PC-3 (cell line): ENCODE measurements around the gene ANKRD13B. TPM values are rescaled to one million over a fixed set of nuclear protein-coding genes. Genes with fewer than 3 reads are reported as not detected.

Experiments
- ATAC-seq: fragments of 200-7000 bp; cut with Tn5 transposase; 2 replicates; pipeline ENCODE4 v1.9.1; 2020; ENCODE audit warnings: mild to moderate bottlenecking, moderate library complexity
- BruUV-seq: library from RNA; stranded (reverse); fragments of 400-500 nt; replicated peaks from 2 replicates; lab custom pipeline; 2021; lab: Mats Ljungman, UMichigan
- CTCF ChIA-PET: fragments of 300-600 bp; sonication (Branson Sonifier 250); formaldehyde crosslinking; loops from one replicate; lab custom pipeline; 2022; ENCODE audit warnings: antibody characterized with exemption; lab: Charles Lee
- POLR2A ChIA-PET: fragments of 300-600 bp; sonication (Branson Sonifier 250); formaldehyde crosslinking; loops from one replicate; lab custom pipeline; 2022; ENCODE audit warnings: antibody characterized with exemption; ENCODE audit not compliant: unreplicated experiment; lab: Charles Lee
- DNase-seq: peaks from one replicate; pipeline ENCODE4 v3.0.0-alpha.2; 2015
- H2AFZ ChIP-seq: fragments of 300-600 bp; sonication (generic); 2 replicates; pipeline ENCODE4 v1.6.0; 2016; ENCODE audit warnings: antibody characterized with exemption, low read length
- H3F3A ChIP-seq: fragments of 300-600 bp; sonication (generic); one replicate; pipeline ENCODE4 v1.6.0; 2017; ENCODE audit warnings: antibody characterized with exemption, low read length, control low read depth, mild to moderate bottlenecking; ENCODE audit not compliant: unreplicated experiment
- H3K27ac ChIP-seq: fragments of 300-600 bp; sonication (generic); 2 replicates; pipeline ENCODE4 v1.5.1; 2016; ENCODE audit warnings: mild to moderate bottlenecking, low read length
- H3K27me3 ChIP-seq: fragments of 300-600 bp; sonication (generic); 2 replicates; pipeline ENCODE4 v1.6.1; 2016; ENCODE audit warnings: low read length, mixed read lengths
- H3K36me3 ChIP-seq: fragments of 300-600 bp; sonication (generic); 2 replicates; pipeline ENCODE4 v1.6.1; 2016; ENCODE audit warnings: low read depth, mixed run types, low read length, mixed read lengths
- H3K4me1 ChIP-seq: fragments of 300-600 bp; sonication (generic); 2 replicates; pipeline ENCODE4 v1.5.1; 2016; ENCODE audit warnings: low read length; ENCODE audit not compliant: insufficient read depth
- H3K4me2 ChIP-seq: fragments of 300-600 bp; sonication (generic); 2 replicates; pipeline ENCODE4 v1.6.0; 2016; ENCODE audit warnings: low read length
- H3K4me3 ChIP-seq: fragments of 300-600 bp; sonication (generic); 2 replicates; pipeline ENCODE4 v1.5.1; 2016; ENCODE audit warnings: mild to moderate bottlenecking, low read length, mixed read lengths
- H3K79me2 ChIP-seq: fragments of 300-600 bp; sonication (generic); 2 replicates; pipeline ENCODE4 v1.6.1; 2017; ENCODE audit warnings: low read length, mixed read lengths
- H3K9ac ChIP-seq: fragments of 300-600 bp; sonication (generic); 2 replicates; pipeline ENCODE4 v1.6.0; 2016; ENCODE audit warnings: mild to moderate bottlenecking, low read length
- H3K9me2 ChIP-seq: fragments of 300-600 bp; sonication (generic); replicated peaks from 2 replicates; pipeline ENCODE4 v1.6.1; 2016; ENCODE audit warnings: mixed run types, low read length, mixed read lengths
- H3K9me3 ChIP-seq: fragments of 300-600 bp; sonication (generic); 2 replicates; pipeline ENCODE4 v1.6.1; 2016; ENCODE audit warnings: low read length, mixed read lengths
- H4K20me1 ChIP-seq: fragments of 300-600 bp; sonication (generic); 2 replicates; pipeline ENCODE4 v1.6.1; 2016; ENCODE audit warnings: low read length, mixed read lengths
- CTCF ChIP-seq: fragments of 300-600 bp; sonication (generic); conservative IDR thresholded peaks from 2 replicates; pipeline ENCODE4 v1.5.1; 2017; ENCODE audit warnings: antibody characterized with exemption, low read depth, mild to moderate bottlenecking, low read length
- EZH2 ChIP-seq: fragments of 300-600 bp; sonication (generic); IDR thresholded peaks from one replicate; pipeline ENCODE4 v1.6.1; 2017; ENCODE audit warnings: antibody characterized with exemption, mild to moderate bottlenecking, low read length; ENCODE audit not compliant: unreplicated experiment
- EZH2phosphoT487 ChIP-seq: fragments of 300-600 bp; sonication (generic); IDR thresholded peaks from 2 replicates; pipeline ENCODE4 v1.6.1; 2018; ENCODE audit warnings: mild to moderate bottlenecking, antibody characterized with exemption, low read length, borderline replicate concordance
- intact Hi-C: fragments of 100-400 bp; cut with micrococcal nuclease; formaldehyde crosslinking; loops from 2 replicates; pipeline ENCODE4 v1.9.0; 2023
- total RNA-seq: library from RNA; depleted of rRNA; stranded (reverse); fragments of >200 nt; gene quantifications from 2 replicates; pipeline ENCODE4 v1.2.3, GENCODE V29; 2014

Gene ANKRD13B
- total RNA-seq, 1 experiment from 2014 or later: 11.2 TPM

GRCh38 chr17:29633886-29634285 lies 41.0 kb downstream of the ANKRD13B start:
- DNase-seq (no peak), ATAC-seq (no peak)
- no peak overlapping the region for H2AFZ ChIP-seq
- H3K9me2 ChIP-seq: no peaks in the 10 kb centered on the region
- H3K79me2 ChIP-seq: no peaks in the 10 kb centered on the region
- no peaks in the 10 kb centered on the region for H3K27me3 ChIP-seq
- no TSS peak for BruUV-seq
- no peaks in the 10 kb centered on the region for H4K20me1 ChIP-seq
- no peaks in the 10 kb centered on the region for H3K9me3 ChIP-seq
- TF ChIP-seq EZH2phosphoT487 (no peak), EZH2 (no peak), CTCF (no peak)
- ChIA-PET CTCF (no interaction called here), POLR2A (no interaction called here)
- no peak overlapping the region for H3K9ac ChIP-seq
- no peak overlapping the region for H3K4me3 ChIP-seq
- H3K4me1 ChIP-seq: peaks cover 3% of the 10 kb centered on the region
- intact Hi-C loops: no loop called here
- H3K27ac ChIP-seq: no peak overlapping the region
- H3K4me2 ChIP-seq: no peak overlapping the region
- no peaks in the 10 kb centered on the region for H3F3A ChIP-seq
- no peaks in the 10 kb centered on the region for H3K36me3 ChIP-seq

- Histone ChIP-seq H3K4me2 (no peak overlapping the region), H3K9me2 (no peaks in the 10 kb centered on the region), H3K4me1 (peaks cover 14% of the 10 kb centered on the region), H3K27me3 (no peaks in the 10 kb centered on the region), H3K27ac (no peak overlapping the region), H3K79me2 (no peaks in the 10 kb centered on the region), H3F3A (no peaks in the 10 kb centered on the region), H3K4me3 (no peak overlapping the region), H4K20me1 (no peaks in the 10 kb centered on the region), H2AFZ (no peak overlapping the region), H3K9ac (no peak overlapping the region), H3K9me3 (no peaks in the 10 kb centered on the region), H3K36me3 (no peaks in the 10 kb centered on the region)
- intact Hi-C loops: loop anchor here (5.0 kb wide), 1 partner anchor 122 kb away; no protein-coding TSS in a partner anchor
- CTCF ChIA-PET: interaction anchor here (0.7 to 0.9 kb wide), 2 partner anchors 139 to 291 kb away, joined by 3 read pairs; no protein-coding TSS in a partner anchor
- ATAC-seq (no peak), DNase-seq (no peak)
- TF ChIP-seq CTCF: no peak
- no peak for TF ChIP-seq EZH2
- TF ChIP-seq EZH2phosphoT487: no peak
- POLR2A ChIA-PET: no interaction called here
- BruUV-seq: no TSS peak
Measured at GRCh38 chr17:29640413-29640812, 47.5 kb downstream of the ANKRD13B start.

GRCh38 chr17:29640981-29641642 lies 48.2 kb downstream of the ANKRD13B start:
- Histone ChIP-seq H3K27me3 (no peaks in the 10 kb centered on the region), H3K36me3 (no peaks in the 10 kb centered on the region), H3K9me3 (no peaks in the 10 kb centered on the region), H3K4me1 (peaks cover 14% of the 10 kb centered on the region), H3K4me3 (no peak overlapping the region), H2AFZ (no peak overlapping the region), H3K79me2 (no peaks in the 10 kb centered on the region), H3K9me2 (no peaks in the 10 kb centered on the region), H3K27ac (no peak overlapping the region), H3K4me2 (no peak overlapping the region), H3K9ac (no peak overlapping the region), H4K20me1 (no peaks in the 10 kb centered on the region), H3F3A (no peaks in the 10 kb centered on the region)
- no TSS peak for BruUV-seq
- no peak for DNase-seq
- POLR2A ChIA-PET: no interaction called here
- CTCF ChIA-PET: interaction anchor here (0.7 to 0.9 kb wide), 2 partner anchors 139 to 290 kb away, joined by 3 read pairs; no protein-coding TSS in a partner anchor
- no peak for TF ChIP-seq EZH2phosphoT487
- no peak for TF ChIP-seq EZH2
- no peak for TF ChIP-seq CTCF
- intact Hi-C loops: loop anchor here (5.0 kb wide), 1 partner anchor 121 kb away; no protein-coding TSS in a partner anchor
- ATAC-seq: no peak
